ENCODE data around the gene PRDX2.

DNA sequence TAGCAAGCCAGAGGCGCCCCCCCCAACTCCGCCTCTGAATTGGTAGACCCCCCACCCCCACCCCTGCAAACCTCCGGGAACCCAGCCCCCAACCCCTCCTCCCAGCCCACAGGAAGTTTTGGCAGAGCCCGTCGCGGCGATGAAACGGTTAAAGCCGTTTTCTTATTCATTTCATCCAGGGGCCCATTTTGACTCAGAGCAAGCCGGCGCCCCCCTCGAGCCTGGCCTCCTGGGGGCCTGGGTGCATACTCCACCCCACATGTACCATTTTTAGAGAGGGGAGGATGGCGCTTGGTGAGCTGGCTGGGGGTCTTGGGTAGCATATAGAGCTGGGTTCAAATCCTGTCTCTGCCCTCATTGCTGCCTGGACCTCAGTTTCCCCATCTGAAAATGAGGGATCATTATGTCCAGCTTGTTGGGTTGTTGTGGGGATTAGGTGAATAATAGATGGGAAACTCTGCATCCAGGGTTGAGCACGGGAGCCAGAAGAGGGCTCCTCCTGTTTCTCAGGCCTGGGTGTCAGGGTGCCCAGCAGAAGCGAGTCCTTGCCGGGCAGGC is 18.2 kb downstream of the PRDX2 start:
- TF ChIP-seq, protein P1, sequence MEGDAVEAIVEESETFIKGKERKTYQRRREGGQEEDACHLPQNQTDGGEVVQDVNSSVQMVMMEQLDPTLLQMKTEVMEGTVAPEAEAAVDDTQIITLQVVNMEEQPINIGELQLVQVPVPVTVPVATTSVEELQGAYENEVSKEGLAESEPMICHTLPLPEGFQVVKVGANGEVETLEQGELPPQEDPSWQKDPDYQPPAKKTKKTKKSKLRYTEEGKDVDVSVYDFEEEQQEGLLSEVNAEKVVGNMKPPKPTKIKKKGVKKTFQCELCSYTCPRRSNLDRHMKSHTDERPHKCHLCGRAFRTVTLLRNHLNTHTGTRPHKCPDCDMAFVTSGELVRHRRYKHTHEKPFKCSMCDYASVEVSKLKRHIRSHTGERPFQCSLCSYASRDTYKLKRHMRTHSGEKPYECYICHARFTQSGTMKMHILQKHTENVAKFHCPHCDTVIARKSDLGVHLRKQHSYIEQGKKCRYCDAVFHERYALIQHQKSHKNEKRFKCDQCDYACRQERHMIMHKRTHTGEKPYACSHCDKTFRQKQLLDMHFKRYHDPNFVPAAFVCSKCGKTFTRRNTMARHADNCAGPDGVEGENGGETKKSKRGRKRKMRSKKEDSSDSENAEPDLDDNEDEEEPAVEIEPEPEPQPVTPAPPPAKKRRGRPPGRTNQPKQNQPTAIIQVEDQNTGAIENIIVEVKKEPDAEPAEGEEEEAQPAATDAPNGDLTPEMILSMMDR (IDR thresholded peaks at IDR 0.05 in 4 of 5, conservative IDR thresholded peaks at IDR 0.05 in 1 of 5), result no peak
- TF ChIP-seq POLR2A (IDR thresholded peaks at IDR 0.05), result no peak

Measured in gastrocnemius medialis (tissue), 4 donors.